NCI-H82 treated with DMSO at 0.1 percent for 48 hours (cell line): ENCODE data around the gene F8A1.
A peak's percentile ranks its signal among the peaks of the same experiment; 100 is the strongest.
"Not testable (repeated sequence)": the region's sequence is repeated elsewhere in the genome, so short reads cannot be mapped to it uniquely, and the experiment has no call there.

ENCODE experiments used
- DNase-seq: peaks from one replicate; lab custom pipeline; 2025; ENCODE audit not compliant: unreplicated experiment; lab: John Stamatoyannopoulos, UW

F8A1 gene

DNA sequence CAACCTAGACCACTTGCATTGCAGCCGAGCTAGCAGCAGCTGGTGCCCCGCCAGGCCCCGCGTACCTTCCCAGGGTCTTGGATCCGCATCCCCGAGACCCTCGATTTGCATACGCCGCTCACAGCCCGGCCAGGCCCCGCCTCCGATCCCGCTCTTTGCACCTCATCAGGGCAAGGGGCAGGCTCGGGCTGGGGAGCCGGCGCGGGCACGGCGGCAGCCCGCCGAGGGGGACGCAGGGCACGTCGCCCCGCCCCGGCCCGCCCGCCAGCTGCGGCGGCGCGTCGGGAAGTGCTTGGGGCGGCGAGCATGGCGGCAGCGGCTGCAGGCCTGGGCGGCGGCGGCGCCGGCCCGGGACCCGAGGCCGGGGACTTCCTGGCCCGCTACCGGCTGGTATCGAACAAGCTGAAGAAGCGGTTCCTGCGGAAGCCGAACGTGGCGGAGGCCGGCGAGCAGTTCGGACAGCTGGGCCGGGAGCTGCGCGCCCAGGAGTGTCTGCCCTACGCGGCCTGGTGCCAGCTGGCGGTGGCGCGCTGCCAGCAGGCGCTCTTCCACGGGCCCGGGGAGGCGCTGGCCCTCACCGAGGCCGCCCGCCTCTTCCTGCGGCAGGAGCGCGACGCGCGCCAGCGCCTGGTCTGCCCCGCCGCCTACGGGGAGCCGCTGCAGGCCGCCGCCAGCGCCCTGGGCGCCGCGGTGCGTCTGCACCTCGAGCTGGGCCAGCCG is at the start of gene F8A1:
F8A1 (plus strand) TSS at position 287 of the 720 bp plus-strand sequence; CDS start at position 307, 20 bp downstream.
- DNase-seq: not testable (repeated sequence)

DNA sequence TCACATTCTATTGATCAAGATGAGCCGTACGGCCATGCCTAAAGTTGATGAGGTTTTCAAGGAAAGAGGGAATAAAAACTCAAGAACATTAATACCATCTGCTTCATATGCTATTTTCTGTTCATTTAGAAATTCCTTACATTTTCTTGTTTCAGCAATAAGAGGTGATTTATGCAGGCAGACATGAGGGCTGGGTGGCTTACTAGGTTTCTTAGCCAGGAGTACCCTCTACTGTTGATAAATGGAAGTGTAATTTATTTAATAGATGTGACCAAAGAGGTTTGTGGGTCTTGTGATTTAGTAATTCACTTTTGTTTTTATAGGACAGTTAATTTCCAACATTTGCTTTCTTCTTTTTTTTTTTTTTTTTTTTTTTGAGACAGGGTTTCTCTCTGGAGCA is 45.3 kb upstream of the F8A1 start:
- DNase-seq: no peak

DNA sequence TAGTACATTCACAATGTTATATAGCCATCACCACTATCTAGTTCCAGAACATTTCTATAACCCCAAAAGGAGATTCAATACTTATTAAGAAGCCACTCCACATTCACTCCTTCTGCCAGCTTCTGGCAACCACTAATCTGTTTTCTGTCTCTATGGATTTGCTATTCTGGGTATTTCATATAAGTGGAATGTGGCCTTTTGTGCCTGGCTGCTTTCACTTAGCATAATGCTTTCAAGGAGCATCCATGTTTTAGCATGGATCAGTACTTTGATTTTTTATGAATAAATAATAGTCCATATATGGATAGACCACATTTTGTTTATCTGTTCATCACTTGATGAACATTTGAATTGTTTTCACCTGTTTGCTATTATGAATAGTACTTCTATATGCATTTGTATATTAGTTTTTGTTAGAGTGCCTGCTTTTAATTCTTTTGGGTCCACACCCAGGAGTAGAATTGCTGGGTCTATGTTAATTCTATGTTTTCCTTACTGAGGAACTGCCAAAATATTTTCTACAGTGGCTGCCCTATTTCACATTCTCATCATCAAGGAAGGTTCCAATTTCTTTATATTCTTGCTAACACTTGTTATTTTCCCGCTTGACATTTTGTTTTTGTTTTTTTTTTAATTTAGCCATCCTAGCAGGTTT is 35.1 kb upstream of the F8A1 start:
- DNase-seq: no peak

DNA sequence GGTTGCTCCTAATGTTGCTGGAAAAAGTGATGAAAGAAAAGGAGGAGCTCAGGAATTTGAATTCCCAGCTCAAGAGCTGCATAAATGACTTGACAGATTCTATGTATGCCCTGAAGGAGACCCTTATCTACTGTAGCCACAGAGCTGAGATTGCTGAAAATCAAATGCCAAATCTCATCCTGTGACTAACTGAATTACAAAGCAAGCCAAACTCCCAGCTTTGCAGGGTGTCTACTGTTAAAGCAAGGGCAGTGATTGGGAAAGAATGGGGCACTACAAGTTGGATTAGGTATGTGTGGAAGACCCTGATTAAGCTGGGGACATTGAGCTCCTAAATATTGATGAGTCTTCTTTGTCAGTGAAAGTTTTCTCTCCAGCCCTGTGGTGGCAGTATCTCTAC is 30.9 kb upstream of the F8A1 start:
- no peak for DNase-seq

DNA sequence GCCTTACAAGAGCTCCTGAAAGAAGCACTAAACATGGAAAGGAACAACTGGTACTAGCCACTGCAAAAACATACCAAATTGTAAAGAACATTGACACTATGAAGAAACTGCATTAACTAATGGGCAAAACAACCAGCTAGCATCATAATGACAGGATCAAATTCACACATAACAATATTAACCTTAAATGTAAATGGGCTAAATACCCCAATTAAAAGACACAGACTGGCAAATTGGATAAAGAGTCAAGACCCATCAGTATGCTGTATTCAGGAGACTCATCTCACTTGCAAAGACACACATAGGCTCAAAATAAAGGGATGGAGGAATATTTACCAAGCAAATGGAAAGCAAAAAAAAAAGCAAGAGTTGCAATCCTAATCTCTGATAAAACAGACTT is 17.6 kb upstream of the F8A1 start:
- DNase-seq: not testable (repeated sequence)

DNA sequence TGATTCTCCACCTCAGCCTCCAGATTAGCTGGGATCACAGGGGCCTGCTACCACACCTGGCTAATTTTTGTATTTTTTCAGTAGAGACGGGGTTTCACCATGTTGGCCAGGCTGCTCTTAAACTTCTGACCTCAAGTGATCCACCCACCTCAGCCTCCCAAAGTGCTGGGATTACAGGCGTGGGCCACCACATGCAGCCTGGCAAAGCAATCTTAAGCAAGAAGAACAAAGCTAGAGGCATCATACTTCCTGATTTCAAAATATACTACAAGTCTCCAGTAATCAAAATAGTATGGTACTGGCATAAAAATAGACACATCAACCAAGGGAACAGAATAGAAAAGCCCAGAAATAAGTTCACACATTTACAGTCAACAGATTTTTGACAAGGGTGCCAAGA is 12.8 kb upstream of the F8A1 start:
- no peak for DNase-seq

DNA sequence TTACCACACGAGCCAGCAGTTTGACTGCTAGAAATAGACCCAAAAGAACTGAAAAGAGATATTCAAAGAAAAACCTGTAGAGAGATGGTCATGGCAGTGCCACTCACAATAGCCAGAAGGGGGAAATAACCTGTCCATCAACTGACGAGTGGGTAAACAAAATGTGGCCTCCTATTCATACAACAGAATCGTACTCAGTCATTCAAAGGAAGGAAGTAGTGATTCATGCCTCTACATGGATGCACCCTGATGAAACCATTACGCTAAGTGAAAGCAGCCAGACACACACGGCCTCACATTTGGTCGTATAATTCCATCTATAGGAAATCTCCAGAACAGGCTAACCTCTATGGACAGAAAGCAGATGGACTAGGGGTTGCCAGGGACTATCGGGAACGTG is 2.1 kb upstream of the F8A1 start:
- DNase-seq: not testable (repeated sequence)

DNA sequence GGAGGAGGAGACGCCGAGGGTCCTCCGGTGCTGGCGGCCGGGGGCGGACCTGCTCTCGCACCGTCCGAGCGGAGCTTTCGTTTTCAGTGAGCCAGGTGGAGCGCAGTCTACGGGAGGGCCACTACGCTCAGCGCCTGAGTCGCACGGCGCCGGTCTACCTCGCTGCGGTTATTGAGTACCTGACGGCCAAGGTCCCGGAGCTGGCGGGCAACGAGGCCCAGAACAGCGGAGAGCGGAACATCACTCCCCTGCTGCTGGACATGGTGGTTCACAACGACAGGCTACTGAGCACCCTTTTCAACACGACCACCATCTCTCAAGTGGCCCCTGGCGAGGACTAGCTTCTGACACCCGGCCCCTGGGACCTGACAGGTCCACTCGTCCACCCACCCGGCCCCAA is 1.1 kb upstream of the F8A1 start:
- not testable (repeated sequence) for DNase-seq

DNA sequence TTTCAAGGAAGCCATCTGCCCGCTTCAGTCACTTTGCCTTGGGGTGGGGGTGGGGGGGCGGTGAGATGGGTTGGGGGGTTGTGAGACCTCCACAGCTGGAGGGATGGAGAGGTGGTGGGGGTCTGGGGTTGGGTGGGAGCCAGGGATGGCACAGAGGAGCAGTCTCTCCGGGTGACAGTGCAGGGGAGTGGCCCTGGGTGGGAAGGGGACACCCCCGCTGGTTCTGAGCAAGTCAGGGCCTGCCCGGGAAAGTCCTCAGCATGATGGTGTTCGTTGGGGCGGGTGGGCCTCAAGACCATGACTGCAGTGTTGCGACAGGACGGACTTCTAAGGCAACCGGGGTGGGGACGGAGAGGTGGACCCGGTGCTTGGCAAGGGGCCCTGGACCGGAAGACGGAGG is 606 bp upstream of the F8A1 start:
- DNase-seq: not testable (repeated sequence)

DNA sequence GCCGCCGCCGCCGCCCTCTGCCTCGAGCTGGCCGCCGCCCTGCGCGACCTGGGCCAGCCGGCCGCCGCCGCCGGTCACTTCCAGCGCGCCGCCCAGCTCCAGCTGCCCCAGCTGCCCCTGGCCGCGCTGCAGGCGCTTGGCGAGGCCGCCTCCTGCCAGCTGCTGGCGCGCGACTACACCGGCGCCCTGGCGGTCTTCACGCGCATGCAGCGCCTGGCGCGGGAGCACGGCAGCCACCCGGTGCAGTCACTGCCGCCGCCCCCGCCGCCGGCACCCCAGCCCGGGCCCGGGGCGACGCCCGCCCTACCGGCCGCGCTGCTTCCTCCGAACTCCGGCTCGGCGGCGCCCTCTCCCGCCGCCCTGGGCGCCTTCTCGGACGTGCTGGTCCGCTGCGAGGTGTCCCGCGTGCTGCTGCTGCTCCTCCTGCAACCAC is 650 bp downstream of the F8A1 start:
- DNase-seq: not testable (repeated sequence)

DNA sequence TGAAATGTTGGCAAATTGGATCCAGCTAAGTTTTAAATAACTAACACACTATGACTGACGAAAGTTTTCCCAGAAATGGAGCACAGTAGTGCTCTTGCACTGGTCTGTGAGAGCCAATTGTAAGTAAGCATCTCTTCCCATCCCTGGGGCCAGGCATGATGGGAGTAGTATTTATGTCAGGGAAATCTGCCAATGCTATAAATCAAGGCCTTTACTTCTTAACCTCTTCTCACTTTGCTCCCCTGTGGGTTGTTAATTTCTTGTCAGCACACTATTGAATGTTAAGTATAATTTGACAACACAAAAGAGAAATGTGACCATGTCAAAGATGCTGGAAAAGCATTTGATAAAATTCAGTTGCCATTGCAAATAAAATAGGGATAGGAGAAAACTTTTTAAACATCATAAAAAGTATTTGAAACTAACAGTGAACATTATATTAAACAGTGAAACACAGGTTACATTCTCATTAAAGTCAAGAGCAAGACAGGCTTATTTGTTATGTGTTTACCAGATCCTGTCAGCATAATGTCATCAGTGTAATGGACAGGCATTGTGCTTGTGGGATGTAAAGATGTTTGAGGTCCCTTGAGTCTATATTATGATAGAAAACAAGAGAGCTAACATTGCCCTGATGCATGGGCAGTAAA is 5.0 kb downstream of the F8A1 start:
- peak; percentile 12 for DNase-seq

DNA sequence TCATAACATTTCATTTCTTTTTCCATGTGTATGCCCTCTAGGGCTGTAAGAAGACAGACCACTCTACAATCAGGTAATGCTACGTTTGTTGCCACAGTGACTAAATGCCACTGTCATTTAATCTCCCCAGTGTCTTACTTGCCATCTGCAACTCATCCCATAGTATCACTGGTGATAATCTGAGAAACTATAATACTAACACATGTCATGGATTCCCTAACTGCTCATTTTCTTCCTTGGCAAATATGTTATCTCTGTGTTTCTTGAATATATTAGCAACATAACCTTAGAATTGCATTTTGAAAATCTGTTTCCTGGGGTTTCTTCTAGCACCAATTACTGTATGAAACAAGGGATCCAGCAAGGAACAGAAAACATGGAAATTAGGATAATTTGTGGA is 6.1 kb downstream of the F8A1 start:
- DNase-seq: no peak

DNA sequence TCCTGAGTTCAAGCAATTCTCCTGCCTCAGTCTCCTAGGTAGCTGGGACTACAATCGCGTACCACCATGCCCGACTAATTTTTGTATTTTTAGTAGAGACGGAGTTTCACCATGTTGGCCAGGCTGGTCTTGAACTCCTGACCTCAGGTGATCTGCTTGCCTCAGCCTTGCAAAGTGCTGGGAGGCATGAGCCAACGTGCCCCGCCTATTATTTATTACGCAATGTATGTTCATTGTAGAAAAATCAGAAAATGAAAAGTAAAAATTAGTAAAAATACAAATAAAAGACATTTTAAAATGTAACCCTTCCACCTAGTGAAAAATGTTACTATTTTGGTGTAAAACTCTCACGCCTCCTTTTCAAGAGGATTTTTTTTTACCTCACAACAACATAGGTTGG is 14.2 kb downstream of the F8A1 start:
- no peak for DNase-seq

DNA sequence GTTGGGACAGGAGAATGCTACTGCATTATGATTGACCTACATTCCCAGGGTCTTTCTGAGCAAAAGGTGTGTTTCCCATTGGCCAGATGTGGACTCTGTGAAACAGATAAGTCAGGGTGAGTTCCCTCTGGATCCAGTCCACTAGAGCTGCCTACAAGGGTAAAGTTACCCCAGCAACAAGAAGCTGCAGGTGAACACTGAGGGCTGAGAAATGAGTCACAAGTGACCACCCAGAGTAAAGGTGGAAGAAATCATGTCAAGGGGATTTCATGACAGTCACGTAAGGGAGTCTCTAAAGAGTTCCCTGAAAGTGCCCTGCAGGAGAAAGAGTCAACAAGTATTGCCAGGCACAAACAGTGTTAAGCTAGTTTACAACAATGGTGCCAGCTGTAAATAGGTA is 16.3 kb downstream of the F8A1 start:
- DNase-seq: no peak

DNA sequence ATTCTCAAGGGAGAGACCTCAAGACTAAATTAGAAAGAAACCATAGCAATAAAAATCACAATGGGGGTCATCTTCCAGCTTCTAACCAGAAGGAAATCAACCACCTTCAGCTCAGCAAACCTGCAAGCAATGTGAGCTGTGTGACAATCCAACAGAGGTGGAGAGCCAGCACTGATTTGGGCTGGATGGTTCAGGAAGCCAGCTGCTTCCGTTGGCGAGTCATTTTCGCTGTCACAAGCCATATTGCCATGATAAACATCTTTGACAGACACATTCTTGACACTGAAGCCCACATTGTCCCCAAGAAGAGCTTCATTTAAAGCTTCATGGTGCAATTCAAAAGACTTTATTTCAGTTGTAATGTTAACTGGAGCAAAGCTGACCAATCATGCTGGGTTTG is 22.7 kb downstream of the F8A1 start:
- DNase-seq: no peak

DNA sequence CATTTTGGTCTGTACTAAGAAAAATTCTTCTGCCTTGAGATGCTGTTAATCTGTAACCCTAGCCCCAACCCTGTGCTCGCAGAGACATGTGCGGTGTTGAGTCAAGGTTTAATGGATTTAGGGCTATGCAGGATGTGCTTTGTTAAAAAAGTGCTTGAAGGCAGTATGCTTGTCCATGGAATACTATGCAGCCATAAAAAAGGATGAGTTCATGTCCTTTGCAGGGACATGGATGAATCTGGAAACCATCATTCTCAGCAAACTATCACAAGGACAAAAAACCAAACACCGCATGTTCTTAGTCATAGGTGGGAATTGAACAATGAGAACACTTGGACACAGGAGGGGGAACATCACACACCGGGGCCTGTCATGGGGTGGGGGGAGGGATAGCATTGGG is 23.9 kb downstream of the F8A1 start:
- not testable (repeated sequence) for DNase-seq

DNA sequence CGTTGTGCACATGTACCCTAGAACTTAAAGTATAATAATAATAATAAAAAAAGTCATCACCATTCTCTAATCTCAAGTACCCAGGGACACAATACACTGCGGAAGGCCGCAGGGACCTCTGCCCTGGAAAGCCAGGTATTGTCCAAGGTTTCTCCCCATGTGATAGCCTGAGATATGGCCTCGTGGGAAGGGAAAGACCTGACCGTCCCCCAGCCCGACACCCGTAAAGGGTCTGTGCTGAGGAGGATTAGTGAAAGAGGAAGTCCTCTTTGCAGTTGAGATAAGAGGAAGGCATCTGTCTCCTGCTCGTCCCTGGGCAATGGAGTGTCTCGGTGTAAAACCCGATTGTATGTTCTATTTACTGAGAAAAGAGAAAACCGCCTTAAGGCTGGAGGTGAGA is 24.4 kb downstream of the F8A1 start:
- not testable (repeated sequence) for DNase-seq

DNA sequence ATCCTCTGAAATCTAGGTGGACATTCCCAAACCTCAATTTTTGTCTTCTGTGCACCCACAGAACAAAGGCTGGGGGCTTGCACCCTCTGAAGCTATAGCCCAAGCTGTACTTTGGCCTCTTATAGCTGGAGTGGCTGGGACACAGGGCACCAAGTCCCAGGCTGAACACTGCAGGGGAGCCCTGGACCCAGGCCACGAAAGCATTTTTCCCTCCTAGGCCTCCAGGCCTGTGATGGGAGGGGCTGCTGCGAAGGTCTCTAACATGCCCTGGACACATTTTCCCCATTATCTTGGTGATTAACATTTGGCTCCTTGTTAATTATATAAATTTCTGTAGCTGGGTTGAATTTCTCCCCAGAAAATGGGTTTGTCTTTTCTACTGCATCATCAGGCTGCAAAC is 27.9 kb downstream of the F8A1 start:
- no peak for DNase-seq

DNA sequence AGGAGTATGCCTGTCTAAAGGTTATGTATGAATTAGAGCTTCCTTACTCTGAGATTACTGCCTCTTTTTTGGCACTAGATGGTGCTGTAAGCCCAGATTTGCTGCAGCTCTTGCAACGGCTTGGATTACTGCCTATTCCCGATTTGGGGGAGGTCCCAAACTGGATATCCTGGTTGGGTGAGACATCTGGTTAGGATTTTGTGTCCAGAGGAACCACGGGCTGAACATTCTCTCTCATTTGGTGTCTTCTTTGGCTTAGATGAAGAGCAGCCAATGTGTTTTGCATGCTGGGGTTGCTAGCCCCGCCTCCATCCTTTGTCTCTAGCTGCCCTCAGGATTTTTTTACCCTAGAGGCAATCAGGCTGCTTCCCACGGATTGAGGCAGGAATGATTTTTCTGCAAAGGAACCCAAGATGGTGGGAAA is 31.9 kb downstream of the F8A1 start:
- DNase-seq: peak; percentile 50

DNA sequence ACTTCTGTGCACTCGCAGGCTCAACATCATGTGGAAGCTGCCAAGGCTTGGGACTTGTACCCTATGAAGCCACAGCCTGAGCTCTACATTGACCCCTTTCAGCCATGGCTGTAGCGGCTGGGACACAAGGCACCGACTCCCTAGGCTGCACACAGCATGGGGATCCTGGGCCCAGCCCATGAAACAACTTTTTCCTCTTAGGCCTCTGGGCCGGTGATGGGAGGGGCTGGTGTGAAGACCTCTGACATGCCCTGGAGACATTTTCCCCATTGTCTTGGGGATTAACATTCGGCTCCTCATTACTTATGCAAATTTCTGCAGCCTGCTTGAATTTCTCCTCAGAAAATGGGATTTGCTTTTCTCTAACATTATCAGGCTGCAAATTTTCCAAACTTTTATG is 38.6 kb downstream of the F8A1 start:
- not testable (repeated sequence) for DNase-seq
